ENCODE measurements around the gene ATAT1.

DNA sequence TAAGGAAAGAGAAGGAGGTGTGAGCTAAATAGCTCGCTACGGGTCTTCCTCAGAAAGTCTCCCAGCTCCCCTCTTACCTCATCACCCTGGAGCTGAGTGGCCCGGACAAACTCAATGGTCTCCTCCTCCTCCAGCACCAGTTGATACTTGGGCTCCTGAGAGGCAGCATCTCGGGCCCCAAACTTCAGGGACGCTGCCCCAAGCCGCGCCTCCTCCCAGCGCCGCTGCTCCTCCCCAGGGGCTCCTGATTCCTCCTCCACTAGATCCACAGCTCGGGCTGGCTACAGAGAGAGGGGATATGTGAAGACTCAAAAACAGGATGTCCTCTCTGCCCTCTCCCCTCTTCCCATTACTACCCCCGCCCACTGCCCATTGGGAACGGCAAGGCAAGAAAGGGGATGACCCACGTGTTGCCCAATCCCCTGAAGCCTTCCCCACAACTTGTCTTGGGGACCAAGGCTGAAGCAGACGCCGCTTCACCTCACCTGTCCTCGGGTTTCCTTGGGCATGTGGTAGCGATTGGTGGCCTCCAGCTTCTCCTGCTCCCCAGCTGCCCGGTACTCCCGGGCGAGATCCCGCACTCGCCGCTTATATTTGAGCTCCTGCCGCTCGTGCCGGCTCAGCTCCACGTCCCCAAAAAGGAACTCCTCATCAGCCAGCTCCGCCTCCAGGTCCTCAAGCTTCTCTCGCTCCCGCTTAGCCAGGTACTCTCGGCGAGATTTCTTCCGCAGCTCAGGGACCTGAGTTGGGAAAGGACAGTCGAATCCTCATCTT is 38.5 kb downstream of the ATAT1 start:
- no peak for TF ChIP-seq DMAP1 (CRISPR knock-in tag; IDR thresholded peaks at IDR 0.05)
- TF ChIP-seq CEBPG (CRISPR knock-in tag; IDR thresholded peaks at IDR 0.05): no peak
- no peak for TF ChIP-seq ZNF296 (CRISPR knock-in tag; conservative IDR thresholded peaks at IDR 0.05)
- no peak for TF ChIP-seq ZNF589 (CRISPR knock-in tag; conservative IDR thresholded peaks at IDR 0.05)
- no peak for TF ChIP-seq ZNF460 (CRISPR knock-in tag; IDR thresholded peaks at IDR 0.05; ENCODE audit: borderline replicate concordance)
